Measurements from ENCODE around the gene MPC2.

DNA sequence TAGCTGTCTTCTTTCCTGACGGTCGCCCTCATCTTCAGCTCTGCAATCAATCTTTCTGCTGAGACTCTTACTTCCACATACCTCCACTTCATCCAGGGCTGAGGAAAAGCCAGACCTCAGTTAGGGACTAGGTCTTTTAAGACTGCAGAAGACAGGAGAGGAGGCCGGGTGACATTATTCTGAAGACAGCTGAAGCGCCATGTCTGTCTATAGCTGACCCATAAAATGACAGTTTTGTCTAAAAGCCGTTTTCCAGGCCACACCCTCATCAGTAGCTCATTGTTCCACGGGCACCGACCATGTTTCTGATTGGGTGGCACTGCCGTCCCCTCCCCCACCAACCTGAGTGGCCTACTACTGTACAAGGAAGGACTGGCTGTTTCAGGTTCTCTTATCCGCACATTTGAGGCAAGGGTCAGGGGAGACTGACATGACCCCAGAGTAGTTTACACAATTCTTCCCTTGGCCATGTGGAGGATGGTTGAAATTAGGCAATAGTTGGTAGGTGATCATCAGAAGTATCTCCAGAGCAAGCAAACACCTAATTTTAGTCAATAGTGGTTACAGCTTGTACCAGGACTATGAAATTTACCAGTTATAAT is 22.9 kb downstream of the MPC2 start, which contains the start of gene ADCY10:
- TF ChIP-seq, protein P1, sequence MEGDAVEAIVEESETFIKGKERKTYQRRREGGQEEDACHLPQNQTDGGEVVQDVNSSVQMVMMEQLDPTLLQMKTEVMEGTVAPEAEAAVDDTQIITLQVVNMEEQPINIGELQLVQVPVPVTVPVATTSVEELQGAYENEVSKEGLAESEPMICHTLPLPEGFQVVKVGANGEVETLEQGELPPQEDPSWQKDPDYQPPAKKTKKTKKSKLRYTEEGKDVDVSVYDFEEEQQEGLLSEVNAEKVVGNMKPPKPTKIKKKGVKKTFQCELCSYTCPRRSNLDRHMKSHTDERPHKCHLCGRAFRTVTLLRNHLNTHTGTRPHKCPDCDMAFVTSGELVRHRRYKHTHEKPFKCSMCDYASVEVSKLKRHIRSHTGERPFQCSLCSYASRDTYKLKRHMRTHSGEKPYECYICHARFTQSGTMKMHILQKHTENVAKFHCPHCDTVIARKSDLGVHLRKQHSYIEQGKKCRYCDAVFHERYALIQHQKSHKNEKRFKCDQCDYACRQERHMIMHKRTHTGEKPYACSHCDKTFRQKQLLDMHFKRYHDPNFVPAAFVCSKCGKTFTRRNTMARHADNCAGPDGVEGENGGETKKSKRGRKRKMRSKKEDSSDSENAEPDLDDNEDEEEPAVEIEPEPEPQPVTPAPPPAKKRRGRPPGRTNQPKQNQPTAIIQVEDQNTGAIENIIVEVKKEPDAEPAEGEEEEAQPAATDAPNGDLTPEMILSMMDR (IDR thresholded peaks at IDR 0.05) = no peak
- TF ChIP-seq POLR2A (IDR thresholded peaks at IDR 0.05) = no peak

Measured in body of pancreas (tissue), 4 donors.